ENCODE results near the gene HGFAC. TPM values are rescaled to one million over a fixed set of nuclear protein-coding genes. Genes with fewer than 3 reads are reported as not detected.
A peak's percentile ranks its signal among the peaks of the same experiment; 100 is the strongest.
"Not testable (repeated sequence)": the region's sequence is repeated elsewhere in the genome, so short reads cannot be mapped to it uniquely, and the experiment has no call there.

Gene HGFAC
- total RNA-seq, 1 experiment from 2014 or later, result 0.10 TPM

- peak; percentile 38 for DNase-seq (ENCODE audit: low spot score)
These were observed 1.4 kb downstream of the HGFAC start for GRCh38 chr4:3442959-3443749.

- no peak for DNase-seq (ENCODE audit: low spot score)
These were observed 2.1 kb downstream of the HGFAC start for GRCh38 chr4:3443750-3444309.

GRCh38 chr4:3444351-3445110, 2.8 kb downstream of the HGFAC start:
- no peak for DNase-seq (ENCODE audit: low spot score)

GRCh38 chr4:3445111-3445820, 3.5 kb downstream of the HGFAC start:
- DNase-seq (ENCODE audit: low spot score), result no peak

GRCh38 chr4:3445829-3446545, 4.2 kb downstream of the HGFAC start:
- DNase-seq (ENCODE audit: low spot score), result no peak

GRCh38 chr4:3446631-3447320, 5.0 kb downstream of the HGFAC start:
- no peak for DNase-seq (ENCODE audit: low spot score)

GRCh38 chr4:3447431-3448395, 5.9 kb downstream of the HGFAC start:
- DNase-seq (ENCODE audit: low spot score), result no peak

GRCh38 chr4:3449047-3449573, 7.3 kb downstream of the HGFAC start:
- DNase-seq (ENCODE audit: low spot score), result no peak

GRCh38 chr4:3449574-3450534, 8.1 kb downstream of the HGFAC start:
- no peak for DNase-seq (ENCODE audit: low spot score)

GRCh38 chr4:3450643-3451042, 8.9 kb downstream of the HGFAC start:
- no peak for DNase-seq (ENCODE audit: low spot score)

GRCh38 chr4:3451956-3452355, 10.2 kb downstream of the HGFAC start:
- DNase-seq (ENCODE audit: low spot score), result no peak

- DNase-seq (ENCODE audit: low spot score), result no peak
These were observed 10.6 kb downstream of the HGFAC start for GRCh38 chr4:3452376-3452775.

- DNase-seq (ENCODE audit: low spot score), result not testable (repeated sequence)
These were observed 13.8 kb downstream of the HGFAC start for GRCh38 chr4:3455596-3455995.

- no peak for DNase-seq (ENCODE audit: low spot score)
These were observed 16.6 kb downstream of the HGFAC start for GRCh38 chr4:3458371-3458770.

GRCh38 chr4:3459156-3459555, 17.4 kb downstream of the HGFAC start:
- DNase-seq (ENCODE audit: low spot score), result not testable (repeated sequence)

GRCh38 chr4:3460926-3461325, 19.2 kb downstream of the HGFAC start:
- DNase-seq (ENCODE audit: low spot score), result no peak

- DNase-seq (ENCODE audit: low spot score), result peak; percentile 71
These were observed 19.9 kb downstream of the HGFAC start for GRCh38 chr4:3461515-3462291.

Data from H4 (cell line).